K562 (cell line): Measurements from ENCODE around the gene PRKG1. TPM values are rescaled to one million over a fixed set of nuclear protein-coding genes. Genes with fewer than 3 reads are reported as not detected.

Experiments
- ATAC-seq: fragments of 200-7000 bp; cut with Tn5 transposase; 3 replicates; pipeline ENCODE4 v1.9.1; 2020; ENCODE audit warnings: moderate library complexity
- BruUV-seq: library from RNA; stranded (reverse); fragments of 400-500 nt; replicated peaks from 2 replicates; lab custom pipeline; 2021; lab: Mats Ljungman, UMichigan
- CTCF ChIA-PET: fragments of 300-600 bp; formaldehyde crosslinking; extraction: SDS; loops from one replicate; lab custom pipeline; 2021; ENCODE audit warnings: low intra/inter-chr PET ratio; lab: Yijun Ruan, JAX
- POLR2A ChIA-PET: fragments of 300-600, 350-650 bp; sonication (Branson Sonifier 250); formaldehyde crosslinking; extraction: SDS; loops from one replicate; lab custom pipeline; 2021; ENCODE audit warnings: antibody characterized with exemption, inconsistent platforms; lab: Yijun Ruan, JAX
- DNase-seq, 4 experiments: peaks; one replicate each; pipeline versions ENCODE4 v3.0.0 to v3.0.0-alpha.2; 2011 to 2018; ENCODE audit warnings: low spot score in 3 of 4, mixed read lengths in 3 of 4; ENCODE audit errors: extremely low read depth in 1 of 4
- FAIRE-seq: peaks from 2 replicates; lab custom pipeline; 2011; peaks lifted over from hg19 to GRCh38; lab: Jason Lieb, UNC
- H2AFZ ChIP-seq: 2 replicates; pipeline ENCODE4 v1.6.0; 2011; ENCODE audit warnings: low read depth, low read length, control low read depth, inconsistent platforms
- H3K27ac ChIP-seq: fragments of 200-600 bp; 3 replicates; pipeline ENCODE4 v1.8.0; 2011; ENCODE audit warnings: low read depth, mild to moderate bottlenecking, control low read depth, inconsistent platforms, low read length, moderate library complexity, mixed read lengths; ENCODE audit errors: extremely low read depth
- H3K27me3 ChIP-seq, 2 experiments: fragments of 300-600 bp in 1 of 2; 2 replicates in 1 of 2; 3 replicates in 1 of 2; pipeline versions ENCODE4 v1.6.0 to v1.8.0; 2011; ENCODE audit warnings: inconsistent platforms in 2 of 2, low read length in 2 of 2, mild to moderate bottlenecking in 1 of 2, mixed read lengths in 1 of 2, moderate library complexity in 1 of 2; ENCODE audit not compliant: control insufficient read depth in 2 of 2, insufficient read depth in 2 of 2
- H3K36me3 ChIP-seq: fragments of 300-600 bp; 3 replicates; pipeline ENCODE4 v1.8.0; 2011; ENCODE audit warnings: mild to moderate bottlenecking, low read length, inconsistent platforms; ENCODE audit not compliant: control insufficient read depth, insufficient read depth
- H3K4me1 ChIP-seq, 2 experiments: fragments of 200-600 bp in 1 of 2; replicated peaks in 1 of 2; 2 replicates in 1 of 2; 3 replicates in 1 of 2; pipeline versions ENCODE4 v1.5.1 to v1.8.0; 2011; ENCODE audit warnings: inconsistent platforms in 2 of 2, low read length in 2 of 2, mild to moderate bottlenecking in 1 of 2, mixed read lengths in 1 of 2, moderate library complexity in 1 of 2; ENCODE audit not compliant: control insufficient read depth in 2 of 2, insufficient read depth in 2 of 2
- H3K4me2 ChIP-seq: 2 replicates; pipeline ENCODE4 v1.6.1; 2011; ENCODE audit warnings: low read length, control low read depth, inconsistent platforms, mixed read lengths; ENCODE audit not compliant: insufficient read depth
- H3K4me3 ChIP-seq: fragments of 200-600 bp; sonication (generic), shearing (Covaris generic); 2 replicates; pipeline ENCODE4 v1.5.1; 2016; ENCODE audit warnings: control low read depth, inconsistent platforms
- H3K79me2 ChIP-seq: fragments of 200-600 bp; 3 replicates; pipeline ENCODE4 v1.8.0; 2011; ENCODE audit warnings: low read length, inconsistent platforms; ENCODE audit not compliant: control insufficient read depth, insufficient read depth
- H3K9ac ChIP-seq, 2 experiments: 2 replicates each; pipeline versions ENCODE4 v1.6.0 to v1.6.1; 2011; ENCODE audit warnings: low read depth in 2 of 2, low read length in 2 of 2, control low read depth in 1 of 2, inconsistent platforms in 1 of 2, mild to moderate bottlenecking in 1 of 2, mixed read lengths in 1 of 2; ENCODE audit not compliant: insufficient read depth in 1 of 2
- H3K9me1 ChIP-seq: one replicate; pipeline ENCODE4 v1.6.0; 2011; ENCODE audit warnings: inconsistent platforms, mild to moderate bottlenecking, low read length, moderate library complexity; ENCODE audit not compliant: control insufficient read depth, insufficient read depth
- H3K9me3 ChIP-seq: replicated peaks from 2 replicates; pipeline ENCODE4 v1.5.1; 2011; ENCODE audit warnings: low read depth, low read length, inconsistent platforms; ENCODE audit not compliant: control insufficient read depth, insufficient read depth
- H4K20me1 ChIP-seq: replicated peaks from 2 replicates; pipeline ENCODE4 v1.6.1; 2011; ENCODE audit warnings: low read length, inconsistent platforms, mixed read lengths; ENCODE audit not compliant: control insufficient read depth, insufficient read depth
- BRD9 ChIP-seq: fragments of 450-650 bp; IDR thresholded peaks from 2 replicates; pipeline ENCODE4 v1.6.1; 2018; ENCODE audit warnings: low read depth; ENCODE audit not compliant: partially characterized antibody
- CBX3 ChIP-seq, 2 experiments: IDR thresholded peaks; 1 replicate in 1 of 2; 2 replicates in 1 of 2; pipeline ENCODE4 v1.6.1; 2012; ENCODE audit warnings: inconsistent platforms in 2 of 2, low read length in 2 of 2, borderline replicate concordance in 1 of 2, control low read depth in 1 of 2
- CEBPG ChIP-seq, 3 experiments: fragments of 200-800 bp in 1 of 3; sonication (Bioruptor generic) in 1 of 3; sonication (generic) in 1 of 3; formaldehyde crosslinking in 1 of 3; IDR thresholded peaks in 2 of 3; conservative IDR thresholded peaks in 1 of 3; 2 replicates each; pipeline versions ENCODE4 v1.6.1 to v1.8.0; 2016 to 2022; ENCODE audit warnings: missing compliant biosample characterization in 2 of 3, missing genetic modification characterization in 2 of 3, mild to moderate bottlenecking in 1 of 3, missing genetic modification reagents in 1 of 3
- HNRNPH1 ChIP-seq: fragments of 200-400 bp; formaldehyde crosslinking; optimal IDR thresholded peaks from 2 replicates; pipeline ENCODE3; 2017; ENCODE audit warnings: low read depth, mild to moderate bottlenecking, low read length, moderate library complexity
- ILF3 ChIP-seq: fragments of 450-650 bp; IDR thresholded peaks from 2 replicates; pipeline ENCODE4 v1.6.1; 2018; ENCODE audit warnings: antibody characterized with exemption, mild to moderate bottlenecking, moderate library complexity, borderline replicate concordance
- IRF2 ChIP-seq: sonication (generic); formaldehyde crosslinking; IDR thresholded peaks from 2 replicates; pipeline ENCODE4 v1.8.1; 2022; ENCODE audit warnings: mild to moderate bottlenecking, missing genetic modification reagents
- L3MBTL2 ChIP-seq: fragments of 450-650 bp; IDR thresholded peaks from 2 replicates; pipeline ENCODE4 v1.6.1; 2016; ENCODE audit warnings: mild to moderate bottlenecking, moderate library complexity
- PTRF ChIP-seq: fragments of 450-650 bp; IDR thresholded peaks from 2 replicates; pipeline ENCODE4 v1.6.1; 2016; ENCODE audit warnings: mild to moderate bottlenecking, missing genetic modification characterization, missing compliant biosample characterization
- RB1 ChIP-seq: fragments of 450-650 bp; IDR thresholded peaks from 2 replicates; pipeline ENCODE4 v1.6.1; 2017; ENCODE audit warnings: low read depth, mild to moderate bottlenecking
- SNIP1 ChIP-seq: fragments of 450-650 bp; IDR thresholded peaks from 2 replicates; pipeline ENCODE4 v1.7.1; 2017; ENCODE audit warnings: low read depth, mild to moderate bottlenecking
- SRSF3 ChIP-seq: fragments of 200-400 bp; formaldehyde crosslinking; IDR thresholded peaks from 2 replicates; pipeline ENCODE4 v1.6.1; 2016; ENCODE audit warnings: mild to moderate bottlenecking, low read length, moderate library complexity; ENCODE audit not compliant: insufficient read depth
- ZBTB43 ChIP-seq: sonication (generic); formaldehyde crosslinking; IDR thresholded peaks from 2 replicates; pipeline ENCODE4 v1.8.0; 2023; ENCODE audit warnings: mild to moderate bottlenecking, missing genetic modification reagents
- ZNF134 ChIP-seq: fragments of 250-450 bp; sonication (Bioruptor Pico); conservative IDR thresholded peaks from 2 replicates; pipeline ENCODE4 v1.4.0; 2020
- ZNF274 ChIP-seq: IDR thresholded peaks from 2 replicates; pipeline ENCODE4 v1.6.1; 2011; ENCODE audit warnings: low read depth, mild to moderate bottlenecking, low read length, moderate library complexity, borderline replicate concordance
- WGBS: fragments of 100-300 bp; shearing (Covaris generic); methylation state at CpG from one replicate; pipeline ENCODE4 v1.1.6; 2016; ENCODE audit warnings: low coverage, mixed read lengths; ENCODE audit not compliant: insufficient coverage; ENCODE audit errors: missing lambda C conversion rate; 5-methylcytosine and 5-hydroxymethylcytosine counted together
- in situ Hi-C: fragments of 300-500 bp; cut with MboI; formaldehyde crosslinking; loops from 4 replicates; pipeline ENCODE4 v1.15.0; 2018; ENCODE audit warnings: inconsistent platforms, mixed read lengths
- intact Hi-C: fragments of 100-400 bp; cut with micrococcal nuclease; formaldehyde crosslinking; loops from 2 replicates; pipeline ENCODE4 v1.14.2; 2022
- polyA plus RNA-seq, 8 experiments: library from polyadenylated mRNA; depleted of rRNA in 4 of 8; stranded (reverse) in 5 of 8; unstranded in 3 of 8; fragments of >200 nt; fragmentation: Nextera tagmentation in 2 of 8; fragmentation: Illumina TruSeq in 1 of 8; extraction: Ambion mirVana in 2 of 8; extraction: Trizol in 1 of 8; gene quantifications; 2 replicates each; pipeline versions ENCODE4 v1.2.1 to v1.2.3, GENCODE V29; 2011 to 2014; ENCODE audit warnings: inconsistent platforms in 1 of 8, missing spikeins in 1 of 8
- total RNA-seq, 7 experiments: library from RNA; depleted of rRNA in 6 of 7; stranded (reverse); fragments of >200 nt in 6 of 7; fragmentation: Illumina TruSeq in 2 of 7; extraction: Trizol in 2 of 7; gene quantifications; 2 replicates each; pipeline versions ENCODE4 v1.2.1 to v1.2.3, GENCODE V29; 2011 to 2021; ENCODE audit warnings: low replicate concordance in 1 of 7

The PRKG1 gene
- total and polyA plus RNA-seq, 9 of the 15 experiments (the other 6 are each of a cell fraction or from before 2014, with no cell fraction given): 0.22 TPM; not detected in 8

DNA sequence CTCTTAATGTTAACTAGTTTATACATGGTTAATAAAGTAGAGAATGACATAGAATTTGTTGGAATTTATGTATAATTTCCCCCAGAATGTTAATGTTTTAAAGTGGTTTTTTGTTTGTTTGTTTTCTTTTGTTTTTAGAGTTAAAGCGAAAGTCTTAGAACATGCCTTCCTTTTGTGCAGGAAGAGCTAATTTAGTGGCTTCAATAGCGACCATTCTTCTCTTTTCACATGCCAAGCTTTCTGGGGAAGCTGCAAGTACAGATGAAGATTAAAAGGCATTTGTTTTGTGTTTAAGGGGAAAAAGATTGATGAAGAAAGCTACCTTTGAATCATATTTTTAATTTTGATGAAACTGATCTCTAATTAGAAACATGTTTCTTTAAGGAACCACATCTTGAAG, 881.4 kb downstream of the PRKG1 start:
- Histone ChIP-seq H3K9me3 (no peaks in the 10 kb centered on the region; the same call in 1 of the 2 replicates), H3K36me3 (no peaks in the 10 kb centered on the region), H3K9ac (no peak overlapping the region), H3K27ac (no peak overlapping the region), H3K27me3 (no peaks in the 10 kb centered on the region), H2AFZ (no peak overlapping the region), H3K79me2 (no peaks in the 10 kb centered on the region), H4K20me1 (no peaks in the 10 kb centered on the region), H3K4me3 (no peak overlapping the region), H3K4me1 (no peaks in the 10 kb centered on the region), H3K9me1 (no peaks in the 10 kb centered on the region), H3K4me2 (no peak overlapping the region)
- ATAC-seq: no peak
- in situ Hi-C loops (no loop called here), intact Hi-C loops (no loop called here)
- no TSS peak for BruUV-seq
- DNase-seq: no peak
- no peak for TF ChIP-seq ZBTB43 (CRISPR knock-in tag)
- no peak for TF ChIP-seq ZNF134
- TF ChIP-seq L3MBTL2: no peak
- TF ChIP-seq IRF2: no peak
- no peak for TF ChIP-seq CBX3 (IDR thresholded peaks at IDR 0.05; ENCODE audit: borderline replicate concordance in 1 of 2, low read length in 2 of 2)
- TF ChIP-seq PTRF (tag): no peak
- no peak for TF ChIP-seq ZNF274
- no peak for TF ChIP-seq ILF3
- no peak for TF ChIP-seq BRD9
- TF ChIP-seq SNIP1: no peak
- no peak for TF ChIP-seq RB1
- TF ChIP-seq CEBPG (CRISPR knock-in tag; IDR thresholded peaks at IDR 0.05): no peak
- no peak for TF ChIP-seq CEBPG (tag; conservative IDR thresholded peaks at IDR 0.05 in 1 of 2, IDR thresholded peaks at IDR 0.05 in 1 of 2)
- no peak for TF ChIP-seq SRSF3
- TF ChIP-seq HNRNPH1: no peak
- ChIA-PET POLR2A (no interaction called here), CTCF (no interaction called here)
- FAIRE-seq: no peak
- WGBS: 0% methylated on average over 2 of the region's 2 CpGs
